GM21825 (cell line): Measurements from ENCODE around the gene PCDH10.
"Not testable (repeated sequence)": the region's sequence is repeated elsewhere in the genome, so short reads cannot be mapped to it uniquely, and the experiment has no call there.

Experiments
- ATAC-seq: cut with Tn5 transposase; IDR thresholded peaks from one replicate; pipeline ENCODE4 v1.9.1; 2021; ENCODE audit warnings: mild to moderate bottlenecking, moderate library complexity; ENCODE audit not compliant: unreplicated experiment

Gene PCDH10

GRCh38 chr4:133240451-133240850 is 91.4 kb downstream of the PCDH10 start:
- ATAC-seq: not testable (repeated sequence)
